Panc1 (cell line): ENCODE results near the gene RSPO3. TPM values are rescaled to one million over a fixed set of nuclear protein-coding genes. Genes with fewer than 3 reads are reported as not detected.

Experiments
- ATAC-seq: fragments of 200-7000 bp; cut with Tn5 transposase; 2 replicates; pipeline ENCODE4 v1.9.1; 2020; ENCODE audit warnings: mild to moderate bottlenecking, moderate library complexity
- BruUV-seq: library from RNA; stranded (reverse); fragments of 400-500 nt; replicated peaks from 2 replicates; lab custom pipeline; 2021; lab: Mats Ljungman, UMichigan
- CTCF ChIA-PET: fragments of 300-600 bp; sonication (Branson Sonifier 250); formaldehyde crosslinking; loops from one replicate; lab custom pipeline; 2022; ENCODE audit warnings: antibody characterized with exemption; lab: Charles Lee
- POLR2A ChIA-PET: fragments of 300-600 bp; sonication (Branson Sonifier 250); formaldehyde crosslinking; loops from one replicate; lab custom pipeline; 2022; ENCODE audit warnings: antibody characterized with exemption; lab: Charles Lee
- DNase-seq: peaks from one replicate; pipeline ENCODE4 v3.0.0-alpha.2; 2010; ENCODE audit warnings: low read depth, low spot score
- H3K27ac ChIP-seq: 2 replicates; pipeline ENCODE4 v1.5.1; 2011; ENCODE audit warnings: mild to moderate bottlenecking, low read length, inconsistent platforms
- H3K27me3 ChIP-seq: fragments of 200-500 bp; sonication (Bioruptor generic); 2 replicates; pipeline ENCODE4 v1.6.0; 2014; ENCODE audit warnings: low read length, inconsistent platforms; ENCODE audit not compliant: control insufficient read depth, insufficient read depth
- H3K36me3 ChIP-seq: fragments of 200-500 bp; sonication (Bioruptor generic); 2 replicates; pipeline ENCODE4 v1.5.1; 2014; ENCODE audit warnings: inconsistent platforms, mild to moderate bottlenecking, low read length, moderate library complexity; ENCODE audit not compliant: control insufficient read depth, insufficient read depth
- H3K4me1 ChIP-seq: 2 replicates; pipeline ENCODE4 v1.5.1; 2011; ENCODE audit warnings: inconsistent platforms, mild to moderate bottlenecking, low read length, moderate library complexity; ENCODE audit not compliant: control insufficient read depth, insufficient read depth
- H3K4me3 ChIP-seq, 2 experiments: 2 replicates each; pipeline ENCODE4 v1.5.1; 2011 to 2012; ENCODE audit warnings: low read depth in 2 of 2, low read length in 2 of 2, mild to moderate bottlenecking in 2 of 2, inconsistent platforms in 1 of 2, moderate library complexity in 1 of 2
- H3K9me3 ChIP-seq: fragments of 200-500 bp; sonication (Bioruptor generic); 2 replicates; pipeline ENCODE4 v1.5.1; 2014; ENCODE audit warnings: low read depth, mild to moderate bottlenecking, inconsistent platforms, low read length, moderate library complexity; ENCODE audit not compliant: control insufficient read depth, insufficient read depth
- CTCF ChIP-seq: fragments of 450-650 bp; IDR thresholded peaks from 2 replicates; pipeline ENCODE4 v1.5.1; 2017; ENCODE audit warnings: mild to moderate bottlenecking
- POLR2AphosphoS5 ChIP-seq: IDR thresholded peaks from 2 replicates; pipeline ENCODE4 v1.6.1; 2012; ENCODE audit warnings: mild to moderate bottlenecking, low read depth, low read length, moderate library complexity
- REST ChIP-seq, 2 experiments: IDR thresholded peaks; 2 replicates each; pipeline ENCODE4 v1.6.1; 2011 to 2012; ENCODE audit warnings: low read depth in 2 of 2, control low read depth in 1 of 2, low read length in 1 of 2, mild to moderate bottlenecking in 1 of 2, moderate library complexity in 1 of 2; ENCODE audit not compliant: insufficient read depth in 1 of 2
- SIN3A ChIP-seq: IDR thresholded peaks from 2 replicates; pipeline ENCODE4 v1.6.1; 2012; ENCODE audit warnings: low read depth, mild to moderate bottlenecking, low read length, moderate library complexity, borderline replicate concordance; ENCODE audit not compliant: insufficient read depth
- TCF7L2 ChIP-seq: IDR thresholded peaks from 2 replicates; pipeline ENCODE4 v1.6.1; 2011; ENCODE audit warnings: mild to moderate bottlenecking, low read depth, low read length, inconsistent platforms
- in situ Hi-C: cut with HindIII; loops from 2 replicates; pipeline ENCODE4 v1.10.0; 2016; ENCODE audit warnings: low sequenced_read_pairs, low pct_unique_long_range_greater_than_20kb
- intact Hi-C: fragments of 100-400 bp; cut with micrococcal nuclease; formaldehyde crosslinking; loops from one replicate; pipeline ENCODE4 v1.10.0; 2022; ENCODE audit not compliant: unreplicated experiment
- total RNA-seq: library from RNA; stranded (reverse); gene quantifications from one replicate; pipeline ENCODE4 v1.2.1, GENCODE V29; 2021; ENCODE audit not compliant: unreplicated experiment

Gene RSPO3
- total RNA-seq, 1 experiment from 2014 or later = not detected

DNA sequence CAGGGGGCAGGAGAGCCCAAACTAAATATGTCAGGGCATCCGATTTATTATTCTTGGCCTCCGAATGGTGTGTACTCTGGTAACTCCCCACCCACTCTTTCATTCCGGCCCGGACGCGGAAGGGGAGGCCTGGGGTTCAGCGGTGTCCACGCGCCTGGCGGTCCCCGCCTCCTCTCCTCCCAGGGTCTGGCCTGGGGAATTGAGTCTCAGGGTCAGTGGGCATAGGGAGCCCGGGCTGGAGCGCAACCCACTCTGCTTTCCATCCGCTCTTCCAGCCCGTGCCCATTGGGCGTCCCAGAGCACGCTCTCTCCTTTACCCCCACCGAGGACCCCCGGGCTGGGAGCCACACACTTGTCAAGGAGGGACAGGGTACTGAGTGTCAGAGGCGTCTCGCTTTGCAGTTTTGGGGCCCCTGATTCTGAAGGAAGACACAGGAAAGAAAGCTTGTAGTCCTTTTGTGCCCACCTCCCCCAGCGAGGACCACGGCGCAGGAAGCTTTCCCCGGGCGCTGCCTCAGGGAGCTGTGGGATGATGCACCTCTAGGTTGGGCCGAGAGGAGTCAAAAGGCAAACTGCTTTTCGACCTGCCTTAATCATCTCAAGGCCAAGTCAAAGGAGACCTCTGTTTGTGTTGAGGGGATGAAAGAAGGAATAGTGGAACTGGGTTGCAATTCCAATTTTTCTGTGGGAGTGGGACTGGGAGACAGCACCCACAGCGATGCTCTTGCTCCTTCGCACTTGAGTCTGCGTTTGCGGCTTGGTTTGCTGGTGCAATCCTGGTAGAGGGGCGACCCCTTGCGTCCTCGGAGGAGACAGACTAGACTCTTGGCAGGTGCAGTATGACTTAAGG lies 2.5 kb downstream of the RSPO3 start:
- POLR2A ChIA-PET = no interaction called here
- BruUV-seq = no TSS peak
- in situ Hi-C loops = no loop called here

GRCh38 chr6:127121637-127121960 lies 3.1 kb downstream of the RSPO3 start:
- ChIA-PET CTCF (no interaction called here), POLR2A (no interaction called here)
- in situ Hi-C loops (no loop called here), intact Hi-C loops (loop anchor here (5.0 to 10.0 kb wide), 3 partner anchors 319 to 1127 kb away; no protein-coding TSS in a partner anchor)
- no peaks in the 10 kb centered on the region; the same call in 1 of the 2 replicates for H3K36me3 ChIP-seq
- H3K4me1 ChIP-seq = peaks cover 13% of the 10 kb centered on the region
- DNase-seq = no peak
- BruUV-seq = no TSS peak
- H3K4me3 ChIP-seq = no peak overlapping the region
- peaks cover 49% of the 10 kb centered on the region for H3K27me3 ChIP-seq
- no peak for ATAC-seq
- no peaks in the 10 kb centered on the region for H3K9me3 ChIP-seq
- TF ChIP-seq SIN3A (no peak), TCF7L2 (no peak), REST (IDR thresholded peaks at IDR 0.05; ENCODE audit: insufficient read depth in 1 of 2, low read depth in 2 of 2, low read length in 1 of 2) (no peak), POLR2AphosphoS5 (no peak), CTCF (no peak; the same call in none of the 2 replicates)
- no peak overlapping the region for H3K27ac ChIP-seq

More for the DNA sequence above, 2.5 kb downstream of the RSPO3 start:
- peaks cover 13% of the 10 kb centered on the region for H3K4me1 ChIP-seq
- intact Hi-C loops = loop anchor here (5.0 to 10.0 kb wide), 3 partner anchors 319 to 1126 kb away; no protein-coding TSS in a partner anchor
- H3K4me3 ChIP-seq = no peak overlapping the region
- TF ChIP-seq SIN3A (no peak), CTCF (peak; percentile 95)
- no peaks in the 10 kb centered on the region; the same call in 1 of the 2 replicates for H3K36me3 ChIP-seq
- H3K9me3 ChIP-seq = no peaks in the 10 kb centered on the region
- CTCF ChIA-PET = no interaction called here
- peaks cover 55% of the 10 kb centered on the region for H3K27me3 ChIP-seq
- ATAC-seq (peak; percentile 87), DNase-seq (peak; percentile 59)
- no peak overlapping the region for H3K27ac ChIP-seq
